Measurements from ENCODE around the gene RALGPS2.

The RALGPS2 gene

DNA sequence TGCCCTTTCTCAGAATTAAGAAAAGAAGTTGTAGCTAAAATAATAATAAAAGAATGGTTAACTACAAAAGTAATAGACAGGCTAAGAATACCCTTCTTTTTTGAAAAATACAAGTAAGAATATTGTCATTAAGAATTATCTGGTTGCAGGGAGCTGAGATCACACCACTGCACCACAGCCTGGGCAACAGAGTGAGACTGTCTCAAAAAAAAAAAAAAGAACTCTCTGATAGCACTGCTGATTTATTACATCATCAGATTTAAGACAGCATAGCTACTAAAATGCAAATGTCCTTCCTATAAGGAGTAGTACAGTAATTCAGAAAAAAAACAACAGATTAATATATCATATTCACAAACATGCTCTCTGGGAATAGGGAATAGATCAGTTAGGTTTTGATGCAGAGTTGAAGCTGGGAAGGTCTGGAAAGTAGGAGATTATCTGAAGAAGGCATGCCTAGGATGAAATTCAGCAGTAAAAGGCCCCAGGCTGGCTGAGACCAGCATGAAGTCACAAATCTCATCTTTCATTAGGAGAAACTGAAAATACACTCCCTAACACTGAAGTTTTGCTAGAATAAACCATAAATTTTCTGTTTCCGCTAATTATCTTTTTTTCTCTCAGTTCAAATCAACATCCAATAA lies 176.6 kb downstream of the RALGPS2 start:
- no peak overlapping the region for H3K27ac ChIP-seq
- no peak for DNase-seq (ENCODE audit: low read depth, low spot score)

DNA sequence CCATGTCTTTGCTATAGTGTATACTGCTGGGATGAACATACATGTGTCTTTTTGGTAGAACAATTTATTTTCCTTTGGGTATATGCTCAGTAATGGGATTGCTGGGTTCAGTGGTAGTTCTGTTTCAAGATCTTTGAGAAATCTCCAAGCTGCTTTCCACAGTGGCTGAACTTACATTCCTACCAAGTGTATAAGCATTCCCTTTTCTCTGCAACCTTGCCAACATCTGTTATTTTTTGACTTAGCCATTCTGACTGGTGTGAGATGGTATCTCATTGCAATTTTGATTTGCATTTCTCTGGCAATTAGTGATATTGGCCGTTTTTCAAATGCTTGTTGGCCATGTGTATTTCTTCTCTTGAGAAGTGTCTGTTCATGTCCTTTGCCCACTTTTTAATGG lies 183.3 kb downstream of the RALGPS2 start:
- H3K27ac ChIP-seq, result no peak overlapping the region
- no peak for DNase-seq (ENCODE audit: low read depth, low spot score)

DNA sequence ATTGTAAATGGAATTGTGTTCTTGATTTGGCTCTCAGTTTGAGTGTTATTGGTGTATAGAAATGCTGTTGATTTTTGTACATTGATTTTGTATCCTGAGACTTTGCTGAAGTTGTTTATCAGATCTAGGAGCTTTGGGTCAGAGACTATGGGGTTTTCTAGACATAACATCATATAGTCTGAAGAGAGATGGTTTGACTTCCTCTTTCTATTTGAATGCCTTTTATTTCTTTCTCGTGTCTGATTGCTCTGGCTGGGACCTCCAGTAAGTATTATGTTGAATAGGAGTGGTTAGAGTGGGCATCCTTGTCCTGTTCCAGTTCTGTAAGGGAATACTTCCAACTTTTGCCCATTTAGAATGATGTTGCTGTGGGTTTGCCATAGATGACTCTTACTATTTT lies 185.0 kb downstream of the RALGPS2 start:
- H3K27ac ChIP-seq, result no peak overlapping the region
- DNase-seq (ENCODE audit: low read depth, low spot score), result no peak

DNA sequence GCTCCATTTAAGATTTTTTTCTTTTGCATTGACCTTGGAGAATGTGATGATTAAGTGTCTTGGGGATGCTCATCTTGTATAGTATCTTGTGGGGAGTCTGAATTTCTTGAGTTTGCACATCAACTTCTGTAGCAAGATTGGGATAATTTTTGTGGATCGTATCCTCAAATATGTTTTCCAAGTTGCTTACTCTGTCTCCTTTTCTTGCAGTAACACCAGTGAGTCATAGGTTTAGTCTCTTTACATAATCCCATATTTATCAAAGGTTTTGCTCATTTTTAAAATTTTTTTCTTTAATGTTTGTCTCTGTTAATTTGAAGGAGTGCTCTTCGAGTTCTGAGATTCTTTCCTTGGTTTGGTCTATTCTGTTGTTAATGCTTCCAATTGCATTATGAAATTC lies 187.6 kb downstream of the RALGPS2 start:
- no peak for DNase-seq (ENCODE audit: low read depth, low spot score)
- H3K27ac ChIP-seq, result no peak overlapping the region

DNA sequence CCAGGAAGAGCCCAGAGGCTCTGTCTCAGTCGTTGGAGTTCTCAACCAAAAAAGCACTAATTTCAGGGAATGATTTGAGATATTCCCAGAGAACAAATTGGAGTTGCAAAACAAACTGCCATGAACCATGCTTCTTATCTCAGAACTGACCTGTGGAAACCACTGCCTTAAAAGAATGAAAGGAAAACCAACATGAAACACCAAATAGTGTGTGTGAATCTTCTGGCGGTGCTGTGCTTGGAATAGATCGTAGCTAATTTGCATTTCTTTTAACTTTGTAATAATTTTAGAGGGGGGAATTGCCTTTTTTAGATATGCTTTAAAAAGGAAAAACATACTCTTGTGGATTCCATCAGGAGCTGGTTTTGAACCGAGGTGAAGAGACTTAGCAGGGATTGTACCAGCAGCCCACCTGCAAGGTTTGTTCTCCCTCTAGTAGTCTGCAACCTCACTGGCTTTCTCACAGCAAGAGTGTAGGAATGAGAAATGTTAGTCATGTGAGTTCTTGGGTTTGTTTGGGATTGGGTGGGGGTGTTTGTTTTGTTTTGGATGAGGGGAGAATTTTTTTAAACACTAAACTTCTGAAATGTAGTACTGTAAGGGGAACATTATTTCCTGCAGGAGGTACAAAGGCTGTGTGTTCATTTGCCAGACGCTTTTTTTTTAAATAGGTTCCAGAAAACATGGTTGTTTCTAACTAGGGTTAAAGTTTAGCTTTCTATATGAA lies 191.6 kb downstream of the RALGPS2 start:
- H3K27ac ChIP-seq, result no peak overlapping the region
- DNase-seq (ENCODE audit: low read depth, low spot score), result no peak

- no peak overlapping the region for H3K27ac ChIP-seq
- DNase-seq (ENCODE audit: low read depth, low spot score), result no peak
These were observed 193.3 kb downstream of the RALGPS2 start for GRCh38 chr1:178918308-178918707.

DNA sequence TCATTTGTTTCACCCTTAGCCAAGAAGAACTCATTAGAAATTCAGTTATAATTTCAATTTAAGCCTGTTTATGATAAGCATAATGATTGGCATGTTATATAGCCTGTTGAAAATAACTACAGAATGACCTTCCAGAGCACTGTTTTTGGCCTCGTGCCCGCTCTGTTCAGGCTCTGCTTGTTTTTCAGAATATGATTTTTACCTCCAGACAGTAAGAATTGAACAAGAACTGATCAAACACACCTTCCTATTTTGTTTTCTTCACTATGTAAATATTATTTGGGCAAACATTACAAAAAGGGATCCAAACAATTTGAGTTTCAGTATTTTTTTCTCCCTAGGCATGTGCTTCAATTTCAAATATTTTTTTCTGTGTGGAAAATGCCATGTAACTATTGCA lies 193.9 kb downstream of the RALGPS2 start:
- H3K27ac ChIP-seq, result no peak overlapping the region
- DNase-seq (ENCODE audit: low read depth, low spot score), result no peak

DNA sequence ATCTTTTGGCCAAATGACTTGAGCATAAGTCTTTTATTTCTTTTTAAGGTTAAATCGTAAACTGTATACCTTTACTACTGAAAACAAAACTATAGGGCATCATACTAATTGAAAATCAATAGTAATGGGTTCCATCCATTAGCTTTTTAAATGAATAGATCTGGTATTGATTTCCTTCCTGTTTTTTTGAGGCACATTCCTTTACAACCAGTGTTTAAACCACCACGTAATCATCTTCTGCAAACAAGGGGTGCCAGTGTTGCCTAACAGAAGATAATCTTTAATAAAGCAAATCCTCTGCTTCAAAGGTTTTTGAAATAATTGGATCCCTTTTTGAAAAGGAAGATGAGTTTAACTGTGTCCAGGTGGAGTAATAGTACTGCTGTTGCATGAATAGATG lies 194.5 kb downstream of the RALGPS2 start:
- no peak overlapping the region for H3K27ac ChIP-seq
- no peak for DNase-seq (ENCODE audit: low read depth, low spot score)

DNA sequence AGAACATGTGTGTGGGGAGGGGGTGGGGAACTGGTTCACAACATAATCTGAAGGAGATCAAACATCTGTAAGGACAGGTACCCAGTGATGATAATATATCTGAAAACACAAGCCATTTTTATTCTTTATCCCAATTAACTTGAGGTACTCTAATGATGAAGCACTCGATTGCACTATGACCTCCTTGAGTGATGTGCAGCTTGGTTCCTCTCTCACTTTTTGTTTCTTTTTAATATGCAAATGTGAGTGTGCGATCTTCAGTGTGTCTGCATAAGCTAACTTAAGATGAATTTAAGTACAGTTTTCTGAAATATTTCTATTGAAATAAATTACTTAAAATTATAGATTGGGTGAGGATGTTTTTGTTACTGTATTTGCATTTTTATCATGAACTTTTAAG lies 196.5 kb downstream of the RALGPS2 start:
- H3K27ac ChIP-seq, result no peak overlapping the region
- no peak for DNase-seq (ENCODE audit: low read depth, low spot score)

DNA sequence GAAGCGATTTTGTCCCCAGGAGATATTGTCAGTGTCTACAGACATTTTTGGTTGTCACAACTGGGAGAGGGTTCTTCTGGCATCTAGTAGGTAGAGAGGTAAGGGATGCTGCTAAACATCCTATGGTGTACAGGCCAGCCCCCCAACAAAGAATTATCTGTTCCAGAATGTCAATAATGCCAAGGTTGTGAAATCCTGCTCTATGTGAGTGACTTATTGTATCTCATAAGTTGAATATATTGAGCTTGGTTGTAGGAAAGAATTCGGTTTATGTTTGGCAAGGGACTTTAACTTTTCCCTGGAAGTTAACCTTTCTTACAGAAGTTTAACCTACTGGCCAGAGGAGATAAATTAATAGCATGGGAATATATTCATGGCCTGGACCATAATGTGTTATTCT lies 198.5 kb downstream of the RALGPS2 start:
- H3K27ac ChIP-seq, result no peak overlapping the region
- no peak for DNase-seq (ENCODE audit: low read depth, low spot score)

DNA sequence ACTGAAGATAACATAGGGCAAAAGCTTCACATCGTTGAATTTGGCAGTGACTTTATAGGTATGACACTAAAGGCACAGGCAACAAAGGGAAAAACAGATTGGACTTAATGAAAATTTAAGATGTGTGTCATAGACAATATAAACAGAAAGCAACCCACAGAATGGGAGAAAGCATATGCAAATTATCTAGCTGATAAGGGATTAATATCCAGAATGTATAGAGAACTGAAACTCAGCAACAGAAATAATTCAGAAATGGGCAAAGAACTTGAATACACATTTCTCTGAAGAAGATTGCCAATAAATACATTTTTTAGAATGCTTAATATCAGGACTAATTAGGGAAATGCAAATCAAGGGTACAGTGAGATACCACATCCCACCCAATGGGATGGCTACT lies 201.0 kb downstream of the RALGPS2 start:
- no peak overlapping the region for H3K27ac ChIP-seq
- DNase-seq (ENCODE audit: low read depth, low spot score), result no peak

- no peak for DNase-seq (ENCODE audit: low read depth, low spot score)
- H3K27ac ChIP-seq, result no peak overlapping the region
These were observed 202.0 kb downstream of the RALGPS2 start for GRCh38 chr1:178927003-178927402.

- no peak overlapping the region for H3K27ac ChIP-seq
These were observed 203.0 kb downstream of the RALGPS2 start for GRCh38 chr1:178928041-178928440.

GRCh38 chr1:178928976-178929375 lies 203.9 kb downstream of the RALGPS2 start:
- no peak for DNase-seq (ENCODE audit: low read depth, low spot score)
- H3K27ac ChIP-seq, result no peak overlapping the region

More at GRCh38 chr1:178928041-178928440, 203.0 kb downstream of the RALGPS2 start:
- no peak for DNase-seq (ENCODE audit: low read depth, low spot score)

- no peak overlapping the region for H3K27ac ChIP-seq
- DNase-seq (ENCODE audit: low read depth, low spot score), result no peak
These were observed 207.0 kb downstream of the RALGPS2 start for GRCh38 chr1:178931858-178932551.

DNA sequence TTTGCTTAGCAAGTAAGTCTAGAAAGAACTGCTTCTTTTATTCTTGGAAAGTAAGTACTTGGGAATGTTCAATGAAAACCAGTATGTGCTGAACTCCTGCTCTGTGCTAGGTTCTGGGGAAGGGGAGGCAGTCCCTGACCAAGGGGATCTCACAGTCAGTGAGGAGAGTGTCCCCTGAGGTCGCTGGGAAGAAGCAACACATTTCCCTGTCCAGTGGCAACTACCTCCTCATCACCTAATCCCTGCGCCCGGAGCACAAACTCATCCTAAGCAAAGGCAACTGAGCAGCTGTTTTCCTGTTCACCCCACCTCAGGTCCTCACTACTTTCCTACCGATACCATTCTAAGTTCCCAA lies 207.5 kb downstream of the RALGPS2 start:
- H3K27ac ChIP-seq, result no peak overlapping the region
- DNase-seq (ENCODE audit: low read depth, low spot score), result no peak

- no peak overlapping the region for H3K27ac ChIP-seq
These were observed 208.1 kb downstream of the RALGPS2 start for GRCh38 chr1:178933105-178933561.

DNA sequence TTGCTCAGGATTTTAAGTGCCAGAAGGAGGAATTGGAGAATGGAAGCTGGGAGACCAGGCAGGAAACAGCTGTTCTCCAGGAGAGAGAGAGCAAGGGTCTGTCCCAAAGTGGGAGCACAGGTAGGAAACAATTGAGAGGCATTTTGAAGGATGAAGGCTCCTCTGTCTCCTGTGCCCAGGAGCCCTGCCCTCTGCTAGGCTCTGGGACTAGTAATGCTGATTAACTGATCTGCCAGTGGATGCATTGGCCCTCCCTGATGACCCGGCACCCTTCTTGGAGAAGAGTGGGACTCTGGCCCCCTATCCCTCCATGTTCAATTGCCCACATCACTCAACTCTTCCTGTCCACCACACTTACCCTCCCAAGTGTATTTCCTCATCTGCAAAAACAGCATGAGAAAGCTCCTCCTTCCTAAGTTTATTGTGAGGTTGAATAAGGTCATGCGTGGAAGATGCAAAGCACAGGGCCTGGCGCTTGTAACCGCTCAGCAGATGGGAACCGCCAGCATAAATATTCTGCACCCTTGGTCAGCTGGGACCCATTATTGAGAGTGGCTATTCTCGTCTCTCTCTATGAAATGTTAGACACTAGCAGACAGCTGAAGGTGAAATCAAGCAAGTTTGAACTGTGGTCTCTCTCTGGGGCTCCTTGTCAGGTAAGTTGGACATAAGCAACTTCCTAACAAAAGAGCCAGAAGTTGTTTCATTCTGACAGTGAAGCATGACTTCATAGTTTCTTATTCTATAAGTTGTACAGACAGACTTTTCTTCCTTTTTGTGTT lies 208.9 kb downstream of the RALGPS2 start:
- no peak for DNase-seq (ENCODE audit: low read depth, low spot score)
- H3K27ac ChIP-seq, result no peak overlapping the region

More at GRCh38 chr1:178933105-178933561, 208.1 kb downstream of the RALGPS2 start:
- no peak for DNase-seq (ENCODE audit: low read depth, low spot score)

GRCh38 chr1:178934546-178934945 lies 209.5 kb downstream of the RALGPS2 start:
- no peak for DNase-seq (ENCODE audit: low read depth, low spot score)
- no peak overlapping the region for H3K27ac ChIP-seq

- H3K27ac ChIP-seq, result no peak overlapping the region
- DNase-seq (ENCODE audit: low read depth, low spot score), result no peak
These were observed 210.6 kb downstream of the RALGPS2 start for GRCh38 chr1:178935610-178936009.

- no peak for DNase-seq (ENCODE audit: low read depth, low spot score)
These were observed 212.7 kb downstream of the RALGPS2 start for GRCh38 chr1:178937695-178938094.

More at GRCh38 chr1:178937695-178938094, 212.7 kb downstream of the RALGPS2 start:
- no peak overlapping the region for H3K27ac ChIP-seq

Measured in epithelial cell of prostate (primary cell).